CD14-positive monocyte (primary cell): ENCODE measurements around the gene DSCAML1. TPM values are rescaled to one million over a fixed set of nuclear protein-coding genes. Genes with fewer than 3 reads are reported as not detected.

Source experiments
- DNase-seq, 3 donors: peaks; one replicate each; pipeline ENCODE4 v3.0.0-alpha.2; 2011 to 2022
- H2AFZ ChIP-seq: 2 replicates; pipeline ENCODE4 v1.6.0; 2012; ENCODE audit warnings: mild to moderate bottlenecking, low read depth, low read length, inconsistent platforms; ENCODE audit not compliant: insufficient read depth, poor library complexity, severe bottlenecking
- H3K27ac ChIP-seq, 2 donors: 1 replicate in 1 of 2; 2 replicates in 1 of 2; pipeline ENCODE4 v1.5.1; 2012 to 2013; ENCODE audit warnings: low read length in 2 of 2, control low read depth in 1 of 2, inconsistent platforms in 1 of 2, low read depth in 1 of 2, mild to moderate bottlenecking in 1 of 2
- H3K27me3 ChIP-seq, 2 donors: one replicate each; pipeline versions ENCODE4 v1.6.0 to v1.6.1; 2011 to 2013; ENCODE audit warnings: low read length in 2 of 2; ENCODE audit not compliant: control insufficient read depth in 2 of 2, insufficient read depth in 2 of 2
- H3K36me3 ChIP-seq, 2 donors: replicated peaks in 1 of 2; 1 replicate in 1 of 2; 2 replicates in 1 of 2; pipeline versions ENCODE4 v1.5.1 to v1.6.1; 2012 to 2013; ENCODE audit warnings: low read length in 2 of 2, control low read depth in 1 of 2, inconsistent platforms in 1 of 2, mild to moderate bottlenecking in 1 of 2; ENCODE audit not compliant: insufficient read depth in 2 of 2, control insufficient read depth in 1 of 2
- H3K4me1 ChIP-seq, 2 donors: 1 replicate in 1 of 2; 2 replicates in 1 of 2; pipeline versions ENCODE4 v1.5.1 to v1.6.1; 2012 to 2013; ENCODE audit warnings: low read length in 2 of 2, control low read depth in 1 of 2, inconsistent platforms in 1 of 2, mild to moderate bottlenecking in 1 of 2, moderate library complexity in 1 of 2; ENCODE audit not compliant: insufficient read depth in 2 of 2, control insufficient read depth in 1 of 2
- H3K4me2 ChIP-seq: replicated peaks from 2 replicates; pipeline ENCODE3; 2012; ENCODE audit warnings: low read length, moderate library complexity, mild to moderate bottlenecking; ENCODE audit not compliant: poor library complexity, severe bottlenecking; ENCODE audit errors: extremely low read depth
- H3K4me3 ChIP-seq, 3 experiments: fragments of 200-600 bp in 1 of 3; sonication (generic) in 1 of 3; replicated peaks in 1 of 3; 1 replicate in 2 of 3; 2 replicates in 1 of 3; pipeline ENCODE4 v1.5.1; 2011 to 2013; ENCODE audit warnings: low read length in 3 of 3, mild to moderate bottlenecking in 3 of 3, control low read depth in 2 of 3, low read depth in 2 of 3, inconsistent platforms in 1 of 3, moderate library complexity in 1 of 3
- H3K79me2 ChIP-seq: 2 replicates; pipeline ENCODE4 v1.6.0; 2012; ENCODE audit warnings: mild to moderate bottlenecking, control low read depth, inconsistent platforms, low read length, moderate library complexity; ENCODE audit not compliant: insufficient read depth
- H3K9ac ChIP-seq: 2 replicates; pipeline ENCODE4 v1.6.0; 2017; ENCODE audit warnings: low read length, mild to moderate bottlenecking; ENCODE audit not compliant: insufficient read depth, poor library complexity, severe bottlenecking
- H3K9me3 ChIP-seq, 2 donors: replicated peaks in 1 of 2; 1 replicate in 1 of 2; 2 replicates in 1 of 2; pipeline versions ENCODE4 v1.5.1 to v1.6.1; 2012 to 2013; ENCODE audit warnings: low read length in 2 of 2, control low read depth in 1 of 2; ENCODE audit not compliant: control insufficient read depth in 1 of 2, insufficient read depth in 1 of 2
- H4K20me1 ChIP-seq: 2 replicates; pipeline ENCODE4 v1.6.0; 2012; ENCODE audit warnings: mild to moderate bottlenecking, low read length, control low read depth, moderate library complexity; ENCODE audit not compliant: insufficient read depth
- H3K27ac Mint-ChIP-seq, 7 donors: one replicate each; pipeline ENCODE4 v1.8.0; 2020; ENCODE audit warnings: mild to moderate bottlenecking in 7 of 7, mixed read lengths in 7 of 7, moderate library complexity in 6 of 7, inconsistent platforms in 2 of 7
- H3K27me3 Mint-ChIP-seq, 3 donors: one replicate each; pipeline ENCODE4 v1.8.0; 2021 to 2022; ENCODE audit warnings: low read depth in 3 of 3, mild to moderate bottlenecking in 3 of 3, mixed read lengths in 3 of 3, moderate library complexity in 3 of 3, inconsistent platforms in 1 of 3
- H3K36me3 Mint-ChIP-seq, 2 donors: one replicate each; pipeline ENCODE4 v1.8.0; 2020; ENCODE audit warnings: mixed read lengths in 2 of 2, inconsistent platforms in 1 of 2, mild to moderate bottlenecking in 1 of 2
- H3K4me1 Mint-ChIP-seq: one replicate; pipeline ENCODE4 v1.8.0; 2020; ENCODE audit warnings: mild to moderate bottlenecking, mixed read lengths
- H3K4me3 Mint-ChIP-seq, 2 donors: one replicate each; pipeline ENCODE4 v1.8.0; 2020; ENCODE audit warnings: mild to moderate bottlenecking in 2 of 2, mixed read lengths in 2 of 2, moderate library complexity in 1 of 2
- H3K9me3 Mint-ChIP-seq, 7 donors: one replicate each; pipeline ENCODE4 v1.8.0; 2020 to 2022; ENCODE audit warnings: mixed read lengths in 7 of 7, mild to moderate bottlenecking in 6 of 7, moderate library complexity in 6 of 7, inconsistent platforms in 2 of 7
- WGBS: methylation state at CpG from one replicate; pipeline ENCODE4 v1.1.5; 2013; ENCODE audit warnings: missing lambda C conversion rate; ENCODE audit not compliant: insufficient coverage; 5-methylcytosine and 5-hydroxymethylcytosine counted together
- intact Hi-C, 2 donors: fragments of 100-400 bp; cut with micrococcal nuclease; formaldehyde crosslinking; loops; one replicate each; pipeline versions ENCODE4 v1.15.0 to v1.15.1; 2023
- polyA plus RNA-seq, 3 donors: library from polyadenylated mRNA; depleted of rRNA in 1 of 3; unstranded in 2 of 3; stranded (reverse) in 1 of 3; fragments of 300-500 nt in 2 of 3; fragments of >200 nt in 1 of 3; fragmentation: Illumina TruSeq in 2 of 3; gene quantifications; 1 replicate in 2 of 3; 2 replicates in 1 of 3; pipeline ENCODE4 v1.2.3, GENCODE V29; 2012 to 2021
- TF ChIP-seq, protein P1 (sequence below): fragments of 200-600 bp; IDR thresholded peaks from one replicate; pipeline ENCODE4 v1.8.0; 2022; ENCODE audit warnings: antibody characterized with exemption, mild to moderate bottlenecking

DSCAML1 gene
- polyA plus RNA-seq, 3 donors, result not detected

DNA sequence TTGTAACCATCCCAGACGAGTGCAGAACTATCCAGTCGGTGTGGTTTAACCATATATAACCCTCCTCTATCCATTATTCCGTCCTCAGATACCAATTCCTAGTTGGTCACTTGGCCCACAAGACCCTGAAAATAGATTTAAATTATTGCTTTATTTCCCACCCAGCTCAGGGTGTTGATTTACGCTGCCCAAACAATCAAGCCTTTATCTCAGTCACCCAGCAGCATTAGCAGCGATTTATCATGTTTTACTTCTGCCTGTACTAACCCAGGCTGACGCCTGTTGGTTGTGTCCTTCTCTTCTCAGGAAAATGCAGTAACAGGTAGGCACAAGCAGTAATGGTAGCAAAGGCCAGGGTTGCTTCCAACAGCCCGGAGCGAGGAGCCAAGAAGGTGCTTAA, 81.2 kb downstream of the DSCAML1 start:
- H3K4me2 ChIP-seq, result no peak overlapping the region
- no peaks in the 10 kb centered on the region for H3K9me3 ChIP-seq
- Mint-ChIP-seq H3K4me1 (no peaks in the 10 kb centered on the region), H3K9me3 (peaks cover 0 to 2% (median 0%) of the 10 kb centered on the region in 7 donors), H3K27me3 (peaks cover 4 to 21% (median 4%) of the 10 kb centered on the region in 3 donors), H3K27ac (no peak overlapping the region), H3K36me3 (no peaks in the 10 kb centered on the region), H3K4me3 (no peak overlapping the region)
- DNase-seq, result no peak
- H3K27ac ChIP-seq, result no peak overlapping the region
- WGBS, result 35% methylated on average over 5 of the region's 8 CpGs
- TF ChIP-seq, protein P1, sequence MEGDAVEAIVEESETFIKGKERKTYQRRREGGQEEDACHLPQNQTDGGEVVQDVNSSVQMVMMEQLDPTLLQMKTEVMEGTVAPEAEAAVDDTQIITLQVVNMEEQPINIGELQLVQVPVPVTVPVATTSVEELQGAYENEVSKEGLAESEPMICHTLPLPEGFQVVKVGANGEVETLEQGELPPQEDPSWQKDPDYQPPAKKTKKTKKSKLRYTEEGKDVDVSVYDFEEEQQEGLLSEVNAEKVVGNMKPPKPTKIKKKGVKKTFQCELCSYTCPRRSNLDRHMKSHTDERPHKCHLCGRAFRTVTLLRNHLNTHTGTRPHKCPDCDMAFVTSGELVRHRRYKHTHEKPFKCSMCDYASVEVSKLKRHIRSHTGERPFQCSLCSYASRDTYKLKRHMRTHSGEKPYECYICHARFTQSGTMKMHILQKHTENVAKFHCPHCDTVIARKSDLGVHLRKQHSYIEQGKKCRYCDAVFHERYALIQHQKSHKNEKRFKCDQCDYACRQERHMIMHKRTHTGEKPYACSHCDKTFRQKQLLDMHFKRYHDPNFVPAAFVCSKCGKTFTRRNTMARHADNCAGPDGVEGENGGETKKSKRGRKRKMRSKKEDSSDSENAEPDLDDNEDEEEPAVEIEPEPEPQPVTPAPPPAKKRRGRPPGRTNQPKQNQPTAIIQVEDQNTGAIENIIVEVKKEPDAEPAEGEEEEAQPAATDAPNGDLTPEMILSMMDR, result no peak
- H3K4me1 ChIP-seq, result no peaks in the 10 kb centered on the region
- no peak overlapping the region for H2AFZ ChIP-seq
- H3K27me3 ChIP-seq, result no peaks in the 10 kb centered on the region
- no peak overlapping the region for H3K9ac ChIP-seq
- H3K79me2 ChIP-seq, result no peaks in the 10 kb centered on the region
- H4K20me1 ChIP-seq, result no peaks in the 10 kb centered on the region
- H3K4me3 ChIP-seq, result no peak overlapping the region
- intact Hi-C loops, result no loop called here
- H3K36me3 ChIP-seq, result no peaks in the 10 kb centered on the region

DNA sequence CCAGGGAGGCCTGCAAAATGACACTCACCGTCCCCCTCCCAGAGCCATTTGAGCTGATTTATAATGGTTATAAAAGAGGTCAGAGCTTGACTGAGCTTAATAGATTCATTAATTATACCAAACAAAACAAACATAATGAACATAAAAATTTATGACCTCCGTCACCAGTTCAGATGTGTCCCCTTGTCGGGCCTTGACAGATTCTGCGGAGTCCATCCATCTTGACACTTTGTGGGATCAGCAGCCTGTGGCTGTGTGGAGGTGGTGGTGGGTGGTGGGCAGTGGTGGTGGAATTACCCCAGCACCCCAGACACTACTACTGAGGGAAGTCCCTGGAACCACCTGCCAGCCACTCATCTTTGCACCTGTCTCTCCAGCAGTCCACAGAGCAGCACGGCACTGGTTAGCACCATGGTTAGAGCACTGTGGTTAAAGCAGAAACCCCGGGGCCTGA, 83.5 kb downstream of the DSCAML1 start:
- intact Hi-C loops, result no loop called here
- H3K27ac Mint-ChIP-seq, result no peak overlapping the region
- H3K36me3 ChIP-seq, result no peaks in the 10 kb centered on the region
- H3K27me3 Mint-ChIP-seq, result peaks cover 4 to 20% (median 4%) of the 10 kb centered on the region in 3 donors
- H3K79me2 ChIP-seq, result no peaks in the 10 kb centered on the region
- H4K20me1 ChIP-seq, result no peaks in the 10 kb centered on the region
- H3K9me3 Mint-ChIP-seq, result peaks cover 0 to 2% (median 0%) of the 10 kb centered on the region in 7 donors
- H3K27me3 ChIP-seq, result no peaks in the 10 kb centered on the region
- H3K4me3 ChIP-seq, result no peak overlapping the region
- H3K4me2 ChIP-seq, result no peak overlapping the region
- H3K9me3 ChIP-seq, result no peaks in the 10 kb centered on the region
- 97% methylated on average over 3 of the region's 6 CpGs for WGBS
- H3K4me1 Mint-ChIP-seq, result no peaks in the 10 kb centered on the region
- H2AFZ ChIP-seq, result no peak overlapping the region
- no peaks in the 10 kb centered on the region for H3K36me3 Mint-ChIP-seq
- H3K4me1 ChIP-seq, result no peaks in the 10 kb centered on the region
- TF ChIP-seq, protein P1, result no peak
- no peak for DNase-seq
- no peak overlapping the region for H3K9ac ChIP-seq
- no peak overlapping the region for H3K4me3 Mint-ChIP-seq
- H3K27ac ChIP-seq, result no peak overlapping the region
